ENCODE results near the gene WDFY1.

The WDFY1 gene

GRCh38 chr2:223832241-223832903 lies 112.8 kb downstream of the WDFY1 start:
- TF ChIP-seq CTCF (IDR thresholded peaks at IDR 0.05; ENCODE audit: insufficient read depth, low read depth, low read length, missing control alignments), result no peak
- no peak for DNase-seq (ENCODE audit: low read depth)
- no peak overlapping the region for H3K4me3 ChIP-seq (ENCODE audit: low read depth, low read length)

GRCh38 chr2:223829128-223829527 lies 116.0 kb downstream of the WDFY1 start:
- no peak for DNase-seq (ENCODE audit: low read depth)
- no peak for TF ChIP-seq CTCF (IDR thresholded peaks at IDR 0.05; ENCODE audit: insufficient read depth, low read depth, low read length, missing control alignments)
- H3K4me3 ChIP-seq (ENCODE audit: low read depth, low read length), result no peak overlapping the region

- no peak for DNase-seq (ENCODE audit: low read depth)
- H3K4me3 ChIP-seq (ENCODE audit: low read depth, low read length), result no peak overlapping the region
- TF ChIP-seq CTCF (IDR thresholded peaks at IDR 0.05; ENCODE audit: insufficient read depth, low read depth, low read length, missing control alignments), result no peak
Observed at GRCh38 chr2:223828314-223828713, 116.8 kb downstream of the WDFY1 start.

- no peak for TF ChIP-seq CTCF (IDR thresholded peaks at IDR 0.05; ENCODE audit: insufficient read depth, low read depth, low read length, missing control alignments)
- DNase-seq (ENCODE audit: low read depth), result no peak
- H3K4me3 ChIP-seq (ENCODE audit: low read depth, low read length), result no peak overlapping the region
Observed at GRCh38 chr2:223826995-223827394, 118.1 kb downstream of the WDFY1 start.
